GM21526 (cell line): ENCODE data around the gene ACSL3.
A peak's percentile ranks its signal among the peaks of the same experiment; 100 is the strongest.

Source experiments
- ATAC-seq: cut with Tn5 transposase; IDR thresholded peaks from one replicate; pipeline ENCODE4 v1.9.1; 2021; ENCODE audit warnings: moderate library complexity; ENCODE audit not compliant: unreplicated experiment, low FRiP score

ACSL3 gene

GRCh38 chr2:222935688-222936298, 75.0 kb downstream of the ACSL3 start:
- no peak for ATAC-seq

- ATAC-seq = no peak
These were observed 75.9 kb downstream of the ACSL3 start for GRCh38 chr2:222936705-222937104.

GRCh38 chr2:222938327-222938726, 77.5 kb downstream of the ACSL3 start:
- no peak for ATAC-seq

- ATAC-seq = peak; percentile 88
These were observed 78.5 kb downstream of the ACSL3 start for GRCh38 chr2:222939208-222939856.

GRCh38 chr2:222939979-222940378, 79.1 kb downstream of the ACSL3 start:
- no peak for ATAC-seq

GRCh38 chr2:222941510-222942032, 80.7 kb downstream of the ACSL3 start:
- ATAC-seq = no peak

GRCh38 chr2:222942561-222942960, 81.7 kb downstream of the ACSL3 start:
- ATAC-seq = no peak

GRCh38 chr2:222942977-222943376, 82.1 kb downstream of the ACSL3 start:
- ATAC-seq = no peak

- no peak for ATAC-seq
These were observed 83.0 kb downstream of the ACSL3 start for GRCh38 chr2:222943820-222944219.

GRCh38 chr2:222944552-222944951, 83.7 kb downstream of the ACSL3 start:
- ATAC-seq = no peak

GRCh38 chr2:222944971-222945740, 84.3 kb downstream of the ACSL3 start:
- no peak for ATAC-seq

- ATAC-seq = no peak
These were observed 85.1 kb downstream of the ACSL3 start for GRCh38 chr2:222945887-222946286.

- ATAC-seq = no peak
These were observed 86.0 kb downstream of the ACSL3 start for GRCh38 chr2:222946700-222947287.

GRCh38 chr2:222949073-222949472, 88.2 kb downstream of the ACSL3 start:
- no peak for ATAC-seq

- no peak for ATAC-seq
These were observed 89.0 kb downstream of the ACSL3 start for GRCh38 chr2:222949690-222950323.

GRCh38 chr2:222950638-222951285, 89.9 kb downstream of the ACSL3 start:
- ATAC-seq = no peak

- ATAC-seq = no peak
These were observed 91.4 kb downstream of the ACSL3 start for GRCh38 chr2:222952204-222952603.

- ATAC-seq = no peak
These were observed 94.2 kb downstream of the ACSL3 start for GRCh38 chr2:222955008-222955407.

- no peak for ATAC-seq
These were observed 98.5 kb downstream of the ACSL3 start for GRCh38 chr2:222959358-222959757.

GRCh38 chr2:222960126-222960525, 99.3 kb downstream of the ACSL3 start:
- no peak for ATAC-seq
